ENCODE measurements around the gene METTL9. TPM values are rescaled to one million over a fixed set of nuclear protein-coding genes. Genes with fewer than 3 reads are reported as not detected.

Gene METTL9
- total and polyA plus RNA-seq, 9 of the 15 experiments (the other 6 are each of a cell fraction or from before 2014, with no cell fraction given) = 12.2 to 107 (median 79.1) TPM

GRCh38 chr16:21625026-21625425 is 25.6 kb downstream of the METTL9 start:
- no peak overlapping the region for H3K4me3 ChIP-seq
- no TSS peak for BruUV-seq (replicated peaks)
- intact Hi-C loops (cut with micrococcal nuclease) = no loop called here
- peaks cover 0 to under 1% of the 10 kb centered on the region in 2 experiments; a peak in 1 of 5 replicates for H3K4me1 ChIP-seq (replicated peaks in 1 of 2; ENCODE audit: control insufficient read depth in 2 of 2, insufficient read depth in 2 of 2, low read length in 2 of 2)
- CTCF ChIA-PET (ENCODE audit: low intra/inter-chr PET ratio) = no interaction called here
- peaks cover 2% of the 10 kb centered on the region; the same call in 1 of the 2 replicates for H3K9me3 ChIP-seq (replicated peaks; ENCODE audit: control insufficient read depth, insufficient read depth, low read depth, low read length)
- FAIRE-seq (no peak), ATAC-seq (no peak), DNase-seq (ENCODE audit: extremely low read depth in 1 of 4, low spot score in 3 of 4) (no peak)
- TF ChIP-seq ZNF780A (CRISPR knock-in tag; IDR thresholded peaks at IDR 0.05) (no peak), L3MBTL2 (IDR thresholded peaks at IDR 0.05) (no peak), YY1 (IDR thresholded peaks at IDR 0.05; ENCODE audit: borderline replicate concordance in 1 of 3, control insufficient read depth in 1 of 3, extremely low read depth in 1 of 3, insufficient read depth in 3 of 3, insufficient read length in 1 of 3, insufficient replicate concordance in 2 of 3, low read depth in 1 of 3, low read length in 2 of 3) (no peak), MAFF (IDR thresholded peaks at IDR 0.05; ENCODE audit: low read length) (no peak), MEF2D (tag; conservative IDR thresholded peaks at IDR 0.05; ENCODE audit: low read depth) (no peak), ZZZ3 (IDR thresholded peaks at IDR 0.05) (no peak), BCOR (IDR thresholded peaks at IDR 0.05) (no peak), ZNF134 (CRISPR knock-in tag; conservative IDR thresholded peaks at IDR 0.05) (no peak), ELF4 (CRISPR knock-in tag; IDR thresholded peaks at IDR 0.05) (no peak), E2F1 (CRISPR knock-in tag; IDR thresholded peaks at IDR 0.05) (no peak), FOXA1 (IDR thresholded peaks at IDR 0.05; ENCODE audit: borderline replicate concordance) (no peak), CHD4 (IDR thresholded peaks at IDR 0.05; ENCODE audit: insufficient read depth, insufficient replicate concordance, low read depth, low read length, poor library complexity, severe bottlenecking) (no peak), THAP12 (CRISPR knock-in tag; IDR thresholded peaks at IDR 0.05) (no peak), SP1 (CRISPR knock-in tag; IDR thresholded peaks at IDR 0.05) (no peak), SMARCA4 (IDR thresholded peaks at IDR 0.05) (no peak), HMG20A (CRISPR knock-in tag; conservative IDR thresholded peaks at IDR 0.05) (no peak), CC2D1A (IDR thresholded peaks at IDR 0.05) (no peak)
- H3K4me2 ChIP-seq (ENCODE audit: insufficient read depth, low read length) = no peak overlapping the region
- H3K9ac ChIP-seq (ENCODE audit: insufficient read depth in 1 of 2, low read depth in 2 of 2, low read length in 2 of 2) = no peak overlapping the region
- no peak overlapping the region for H3K27ac ChIP-seq (ENCODE audit: extremely low read depth, low read depth, low read length)
- in situ Hi-C loops (cut with MboI) = no loop called here
- 82% methylated on average over 1 of the region's 1 CpG for WGBS (ENCODE audit: insufficient coverage, low coverage, missing lambda C conversion rate)
- no peaks in the 10 kb centered on the region for H3K79me2 ChIP-seq (ENCODE audit: control insufficient read depth, insufficient read depth, low read length)
- no peaks in the 10 kb centered on the region for H3K9me1 ChIP-seq (ENCODE audit: control insufficient read depth, insufficient read depth, low read length)
- no peaks in the 10 kb centered on the region for H3K27me3 ChIP-seq (ENCODE audit: control insufficient read depth in 2 of 2, insufficient read depth in 2 of 2, low read length in 2 of 2)
- H4K20me1 ChIP-seq (replicated peaks; ENCODE audit: control insufficient read depth, insufficient read depth, low read length) = 0 out of 2 replicates have a peak, but pooled peaks cover 2% of the 10 kb centered on the region
- peaks cover 51% of the 10 kb centered on the region for H3K36me3 ChIP-seq (ENCODE audit: control insufficient read depth, insufficient read depth, low read length)
- POLR2A ChIA-PET = interaction anchor here (1.1 to 1.4 kb wide), 2 partner anchors 13 to 14 kb away, joined by 3 read pairs; no protein-coding TSS in a partner anchor
- H2AFZ ChIP-seq (ENCODE audit: low read depth, low read length) = no peak overlapping the region

Data from K562 (cell line).